GM12878 (cell line): ENCODE measurements around the gene DBN1. TPM values are rescaled to one million over a fixed set of nuclear protein-coding genes. Genes with fewer than 3 reads are reported as not detected.
A peak's percentile ranks its signal among the peaks of the same experiment; 100 is the strongest.

Source experiments
- ATAC-seq: fragments of 200-7000 bp; cut with Tn5 transposase; 3 replicates; pipeline ENCODE4 v1.9.1; 2020; ENCODE audit warnings: mild to moderate bottlenecking, moderate library complexity
- BruUV-seq: library from RNA; stranded (reverse); fragments of 400-500 nt; replicated peaks from 2 replicates; lab custom pipeline; 2021; lab: Mats Ljungman, UMichigan
- CTCF ChIA-PET: fragments of 300-600 bp; sonication (Branson Sonifier 250); formaldehyde crosslinking; extraction: SDS; loops from one replicate; lab custom pipeline; 2021; ENCODE audit warnings: inconsistent platforms; lab: Yijun Ruan, JAX
- POLR2A ChIA-PET: fragments of 350-600 bp; formaldehyde crosslinking; extraction: SDS; loops from one replicate; lab custom pipeline; 2021; ENCODE audit warnings: inconsistent platforms; lab: Charles Lee
- RAD21 ChIA-PET: fragments of 300-600 bp; sonication (Branson Sonifier 250); formaldehyde crosslinking; loops from one replicate; lab custom pipeline; 2023; ENCODE audit warnings: antibody characterized with exemption; ENCODE audit not compliant: unreplicated experiment; lab: Charles Lee
- SMC1A ChIA-PET: fragments of 300-600 bp; sonication (Branson Sonifier 250); formaldehyde crosslinking; loops from one replicate; lab custom pipeline; 2023; ENCODE audit not compliant: unreplicated experiment, uncharacterized antibody; lab: Charles Lee
- DNase-seq: peaks from one replicate; pipeline ENCODE4 v3.0.0-alpha.2; 2011; ENCODE audit warnings: low read depth, low spot score
- FAIRE-seq: peaks from 3 replicates; lab custom pipeline; 2011; peaks lifted over from hg19 to GRCh38; lab: Jason Lieb, UNC
- H2AFZ ChIP-seq: 2 replicates; pipeline ENCODE4 v1.6.0; 2011; ENCODE audit warnings: low read depth, low read length, control low read depth; ENCODE audit not compliant: control insufficient read depth
- H3K27ac ChIP-seq: 2 replicates; pipeline ENCODE4 v1.5.1; 2011; ENCODE audit warnings: control low read depth; ENCODE audit not compliant: control insufficient read depth, insufficient read depth
- H3K27me3 ChIP-seq, 2 experiments: replicated peaks in 1 of 2; 2 replicates each; pipeline versions ENCODE4 v1.6.0 to v1.6.1; 2011; ENCODE audit warnings: low read length in 1 of 2; ENCODE audit not compliant: control insufficient read depth in 2 of 2, insufficient read depth in 2 of 2
- H3K36me3 ChIP-seq, 2 experiments: 2 replicates each; pipeline ENCODE4 v1.5.1; 2011; ENCODE audit warnings: low read length in 1 of 2; ENCODE audit not compliant: control insufficient read depth in 2 of 2, insufficient read depth in 2 of 2
- H3K4me1 ChIP-seq: 2 replicates; pipeline ENCODE4 v1.6.1; 2011; ENCODE audit warnings: mild to moderate bottlenecking, low read length, moderate library complexity, mixed read lengths; ENCODE audit not compliant: control insufficient read depth, insufficient read depth
- H3K4me2 ChIP-seq: 2 replicates; pipeline ENCODE4 v1.6.0; 2011; ENCODE audit warnings: control low read depth; ENCODE audit not compliant: control insufficient read depth, insufficient read depth
- H3K4me3 ChIP-seq: fragments of 200-600 bp; sonication (generic); 2 replicates; pipeline ENCODE4 v1.5.1; 2016
- H3K79me2 ChIP-seq: 2 replicates; pipeline ENCODE4 v1.6.0; 2011; ENCODE audit warnings: low read length; ENCODE audit not compliant: control insufficient read depth, insufficient read depth
- H3K9ac ChIP-seq: 2 replicates; pipeline ENCODE4 v1.8.0; 2011; ENCODE audit warnings: low read length, control low read depth, mixed read lengths; ENCODE audit not compliant: control insufficient read depth, insufficient read depth
- H3K9me3 ChIP-seq: replicated peaks from 3 replicates; pipeline ENCODE4 v1.5.1; 2011; ENCODE audit warnings: mild to moderate bottlenecking, low read length; ENCODE audit not compliant: control insufficient read depth, insufficient read depth
- H4K20me1 ChIP-seq: 2 replicates; pipeline ENCODE4 v1.6.0; 2011; ENCODE audit not compliant: control insufficient read depth, insufficient read depth
- BHLHE40 ChIP-seq, 2 experiments: fragments of 450-650 bp in 1 of 2; IDR thresholded peaks; 2 replicates each; pipeline ENCODE4 v1.6.1; 2011 to 2017; ENCODE audit warnings: low read depth in 2 of 2, borderline replicate concordance in 1 of 2, improper control_type of control experiment in 1 of 2, low read length in 1 of 2, mild to moderate bottlenecking in 1 of 2
- DPF2 ChIP-seq: fragments of 450-650 bp; IDR thresholded peaks from 2 replicates; pipeline ENCODE4 v1.6.1; 2017; ENCODE audit warnings: mild to moderate bottlenecking
- HDGF ChIP-seq: fragments of 450-650 bp; IDR thresholded peaks from 2 replicates; pipeline ENCODE4 v1.6.1; 2016; ENCODE audit warnings: antibody characterized with exemption
- IKZF1 ChIP-seq: fragments of 450-650 bp; conservative IDR thresholded peaks from 2 replicates; pipeline ENCODE4 v1.6.1; 2017; ENCODE audit warnings: antibody characterized with exemption, mild to moderate bottlenecking
- IKZF2 ChIP-seq, 2 experiments: fragments of 450-650 bp; IDR thresholded peaks; 2 replicates each; pipeline ENCODE4 v1.6.1; 2017; ENCODE audit warnings: mild to moderate bottlenecking in 2 of 2, moderate library complexity in 2 of 2
- SMARCA5 ChIP-seq: fragments of 450-650 bp; IDR thresholded peaks from 2 replicates; pipeline ENCODE4 v1.6.1; 2017; ENCODE audit warnings: mild to moderate bottlenecking
- SPI1 ChIP-seq: IDR thresholded peaks from 2 replicates; pipeline ENCODE4 v1.6.1; 2011; ENCODE audit warnings: low read depth, mild to moderate bottlenecking, low read length, moderate library complexity, borderline replicate concordance; ENCODE audit not compliant: insufficient read depth
- SRF ChIP-seq, 2 experiments: IDR thresholded peaks; 2 replicates each; pipeline ENCODE4 v1.6.1; 2011; ENCODE audit warnings: low read depth in 2 of 2, low read length in 2 of 2, mild to moderate bottlenecking in 1 of 2, moderate library complexity in 1 of 2
- TAF1 ChIP-seq: IDR thresholded peaks from 2 replicates; pipeline ENCODE4 v1.6.1; 2011; ENCODE audit warnings: mild to moderate bottlenecking, low read depth, low read length, borderline replicate concordance
- WGBS: methylation state at CpG from one replicate; pipeline ENCODE4 v1.1.6; 2016; ENCODE audit warnings: low lambda C conversion rate; ENCODE audit not compliant: insufficient replicate concordance, insufficient coverage; ENCODE audit errors: missing lambda C conversion rate; 5-methylcytosine and 5-hydroxymethylcytosine counted together
- in situ Hi-C: fragments of 300-500 bp; cut with MboI; formaldehyde crosslinking; loops from 9 replicates; pipeline ENCODE4 v1.14.3; 2018; ENCODE audit warnings: mixed read lengths
- intact Hi-C: fragments of 100-400 bp; cut with micrococcal nuclease; formaldehyde crosslinking; loops from one replicate; pipeline ENCODE4 v1.14.2; 2022; ENCODE audit not compliant: unreplicated experiment
- polyA plus RNA-seq, 11 experiments: library from polyadenylated mRNA; depleted of rRNA in 4 of 11; unstranded in 6 of 11; stranded (reverse) in 5 of 11; fragments of >200 nt; fragmentation: Nextera tagmentation in 4 of 11; fragmentation: Illumina TruSeq in 1 of 11; extraction: Ambion mirVana in 4 of 11; extraction: Trizol in 1 of 11; gene quantifications; 1 replicate in 1 of 11; 2 replicates in 10 of 11; pipeline versions ENCODE4 v1.2.1 to v1.2.3, GENCODE V29; 2011 to 2016; ENCODE audit warnings: inconsistent platforms in 2 of 11, missing spikeins in 2 of 11, low read depth in 1 of 11
- total RNA-seq, 4 experiments: library from RNA; depleted of rRNA in 3 of 4; stranded (reverse); fragments of >200 nt in 3 of 4; fragmentation: Illumina TruSeq in 1 of 4; extraction: Trizol in 1 of 4; gene quantifications; 2 replicates each; pipeline versions ENCODE4 v1.2.1 to v1.2.3, GENCODE V29; 2013 to 2021
- TF ChIP-seq, protein P1 (sequence below): fragments of 450-650 bp; IDR thresholded peaks from 2 replicates; pipeline ENCODE4 v1.6.1; 2017; ENCODE audit warnings: mild to moderate bottlenecking, moderate library complexity
- TF ChIP-seq, protein P2 (sequence below): fragments of 450-650 bp; IDR thresholded peaks from 2 replicates; pipeline ENCODE4 v1.6.1; 2017; ENCODE audit warnings: mild to moderate bottlenecking, low read depth, inconsistent platforms; ENCODE audit not compliant: poor library complexity, severe bottlenecking
- TF ChIP-seq, protein P3 (sequence below): fragments of 450-650 bp; IDR thresholded peaks from 2 replicates; pipeline ENCODE4 v1.6.1; 2016; ENCODE audit warnings: mild to moderate bottlenecking

The DBN1 gene
- total and polyA plus RNA-seq, 10 of the 15 experiments (the other 5 are each of a cell fraction or from before 2014, with no cell fraction given): 0.18 to 81.0 (median 27.9) TPM

DNA sequence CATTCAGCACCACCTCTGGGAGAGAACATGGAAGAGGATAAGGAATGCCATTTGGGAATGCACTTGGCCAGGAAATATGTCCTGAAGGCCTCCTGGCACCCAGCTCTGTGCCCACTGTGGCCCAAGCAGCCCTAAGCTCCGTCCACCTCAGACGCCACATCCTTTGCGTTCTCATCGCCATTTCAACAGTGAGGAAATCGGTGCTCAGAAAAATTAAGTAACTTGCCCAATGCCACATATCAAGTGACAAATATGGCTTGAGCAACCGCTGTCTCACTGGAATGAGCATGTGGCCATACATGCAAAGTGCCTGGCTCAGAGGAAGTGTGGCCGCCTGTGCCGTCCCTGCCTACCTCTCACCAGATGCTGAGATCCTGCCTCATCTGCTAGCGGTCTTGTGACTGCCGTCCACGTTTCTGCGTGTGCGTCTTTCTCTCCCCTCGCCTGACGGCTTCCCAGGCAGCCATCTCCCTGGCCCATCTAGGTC is 37.2 kb upstream of the DBN1 start:
- H3K27ac ChIP-seq: peak overlapping the region; percentile 87
- peak overlapping the region; percentile 97 for H3K4me2 ChIP-seq
- H4K20me1 ChIP-seq: no peaks in the 10 kb centered on the region
- in situ Hi-C loops: no loop called here
- H2AFZ ChIP-seq: peak overlapping the region; percentile 69
- H3K9ac ChIP-seq: peak overlapping the region; percentile 90
- no peak for DNase-seq
- peaks cover 47% of the 10 kb centered on the region for H3K4me1 ChIP-seq
- peak; percentile 58 for ATAC-seq
- H3K79me2 ChIP-seq: peaks cover 45% of the 10 kb centered on the region
- 7% methylated on average over 15 of the region's 15 CpGs for WGBS
- ChIA-PET POLR2A (interaction anchor here (0.5 to 2.3 kb wide), 7 partner anchors 9 to 384 kb away, joined by 3 to 10 read pairs (median 3); partner anchors contain the start of genes PDLIM7 and TMED9), RAD21 (interaction anchor here (0.6 to 1.8 kb wide), 6 partner anchors 9 to 121 kb away, joined by 3 to 11 read pairs (median 4); partner anchors contain the start of gene PDLIM7), SMC1A (interaction anchor here (0.6 to 1.8 kb wide), 7 partner anchors 8 to 359 kb away, joined by 3 to 9 read pairs (median 4); partner anchors contain the start of gene PDLIM7), CTCF (interaction anchor here (0.9 to 6.2 kb wide), 12 partner anchors 10 to 159 kb away, joined by 3 to 38 read pairs (median 4); partner anchors contain the start of genes LMAN2, PDLIM7 and TMED9)
- intact Hi-C loops: no loop called here
- H3K4me3 ChIP-seq: peak overlapping the region; percentile 87; the same call in 1 of the 2 replicates
- no peaks in the 10 kb centered on the region for H3K9me3 ChIP-seq
- H3K27me3 ChIP-seq: no peaks in the 10 kb centered on the region
- peaks cover 16 to 37% of the 10 kb centered on the region in 2 experiments; a peak in 3 of 4 replicates for H3K36me3 ChIP-seq
- peak; percentile 79 for FAIRE-seq
- no TSS peak for BruUV-seq
- TF ChIP-seq HDGF (peak; percentile 94), IKZF1 (peak; percentile 65), SMARCA5 (0 out of 2 replicates have a peak, but pooled peaks have one; percentile 1), TAF1 (peak; percentile 23; the same call in 1 of the 2 replicates), DPF2 (0 out of 2 replicates have a peak, but pooled peaks have one; percentile 16), IKZF2 (IDR thresholded peaks at IDR 0.05) (peak in 1 of 2 experiments; percentile 34; a peak in 1 of 4 replicates), SRF (IDR thresholded peaks at IDR 0.05; ENCODE audit: low read depth in 2 of 2, low read length in 2 of 2) (peak in 1 of 2 experiments; percentile 60; a peak in 1 of 4 replicates), SPI1 (peak; percentile 20; the same call in 1 of the 2 replicates), BHLHE40 (IDR thresholded peaks at IDR 0.05; ENCODE audit: borderline replicate concordance in 1 of 2, low read depth in 2 of 2, low read length in 1 of 2) (peak; percentile 67 to 72; a peak in 2 of 4 replicates)
- TF ChIP-seq, protein P1, sequence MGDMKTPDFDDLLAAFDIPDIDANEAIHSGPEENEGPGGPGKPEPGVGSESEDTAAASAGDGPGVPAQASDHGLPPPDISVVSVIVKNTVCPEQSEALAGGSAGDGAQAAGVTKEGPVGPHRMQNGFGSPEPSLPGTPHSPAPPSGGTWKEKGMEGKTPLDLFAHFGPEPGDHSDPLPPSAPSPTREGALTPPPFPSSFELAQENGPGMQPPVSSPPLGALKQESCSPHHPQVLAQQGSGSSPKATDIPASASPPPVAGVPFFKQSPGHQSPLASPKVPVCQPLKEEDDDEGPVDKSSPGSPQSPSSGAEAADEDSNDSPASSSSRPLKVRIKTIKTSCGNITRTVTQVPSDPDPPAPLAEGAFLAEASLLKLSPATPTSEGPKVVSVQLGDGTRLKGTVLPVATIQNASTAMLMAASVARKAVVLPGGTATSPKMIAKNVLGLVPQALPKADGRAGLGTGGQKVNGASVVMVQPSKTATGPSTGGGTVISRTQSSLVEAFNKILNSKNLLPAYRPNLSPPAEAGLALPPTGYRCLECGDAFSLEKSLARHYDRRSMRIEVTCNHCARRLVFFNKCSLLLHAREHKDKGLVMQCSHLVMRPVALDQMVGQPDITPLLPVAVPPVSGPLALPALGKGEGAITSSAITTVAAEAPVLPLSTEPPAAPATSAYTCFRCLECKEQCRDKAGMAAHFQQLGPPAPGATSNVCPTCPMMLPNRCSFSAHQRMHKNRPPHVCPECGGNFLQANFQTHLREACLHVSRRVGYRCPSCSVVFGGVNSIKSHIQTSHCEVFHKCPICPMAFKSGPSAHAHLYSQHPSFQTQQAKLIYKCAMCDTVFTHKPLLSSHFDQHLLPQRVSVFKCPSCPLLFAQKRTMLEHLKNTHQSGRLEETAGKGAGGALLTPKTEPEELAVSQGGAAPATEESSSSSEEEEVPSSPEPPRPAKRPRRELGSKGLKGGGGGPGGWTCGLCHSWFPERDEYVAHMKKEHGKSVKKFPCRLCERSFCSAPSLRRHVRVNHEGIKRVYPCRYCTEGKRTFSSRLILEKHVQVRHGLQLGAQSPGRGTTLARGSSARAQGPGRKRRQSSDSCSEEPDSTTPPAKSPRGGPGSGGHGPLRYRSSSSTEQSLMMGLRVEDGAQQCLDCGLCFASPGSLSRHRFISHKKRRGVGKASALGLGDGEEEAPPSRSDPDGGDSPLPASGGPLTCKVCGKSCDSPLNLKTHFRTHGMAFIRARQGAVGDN: peak; percentile 22; the same call in 1 of the 2 replicates
- TF ChIP-seq, protein P2, sequence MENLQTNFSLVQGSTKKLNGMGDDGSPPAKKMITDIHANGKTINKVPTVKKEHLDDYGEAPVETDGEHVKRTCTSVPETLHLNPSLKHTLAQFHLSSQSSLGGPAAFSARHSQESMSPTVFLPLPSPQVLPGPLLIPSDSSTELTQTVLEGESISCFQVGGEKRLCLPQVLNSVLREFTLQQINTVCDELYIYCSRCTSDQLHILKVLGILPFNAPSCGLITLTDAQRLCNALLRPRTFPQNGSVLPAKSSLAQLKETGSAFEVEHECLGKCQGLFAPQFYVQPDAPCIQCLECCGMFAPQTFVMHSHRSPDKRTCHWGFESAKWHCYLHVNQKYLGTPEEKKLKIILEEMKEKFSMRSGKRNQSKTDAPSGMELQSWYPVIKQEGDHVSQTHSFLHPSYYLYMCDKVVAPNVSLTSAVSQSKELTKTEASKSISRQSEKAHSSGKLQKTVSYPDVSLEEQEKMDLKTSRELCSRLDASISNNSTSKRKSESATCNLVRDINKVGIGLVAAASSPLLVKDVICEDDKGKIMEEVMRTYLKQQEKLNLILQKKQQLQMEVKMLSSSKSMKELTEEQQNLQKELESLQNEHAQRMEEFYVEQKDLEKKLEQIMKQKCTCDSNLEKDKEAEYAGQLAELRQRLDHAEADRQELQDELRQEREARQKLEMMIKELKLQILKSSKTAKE: peak; percentile 37
- TF ChIP-seq, protein P3, sequence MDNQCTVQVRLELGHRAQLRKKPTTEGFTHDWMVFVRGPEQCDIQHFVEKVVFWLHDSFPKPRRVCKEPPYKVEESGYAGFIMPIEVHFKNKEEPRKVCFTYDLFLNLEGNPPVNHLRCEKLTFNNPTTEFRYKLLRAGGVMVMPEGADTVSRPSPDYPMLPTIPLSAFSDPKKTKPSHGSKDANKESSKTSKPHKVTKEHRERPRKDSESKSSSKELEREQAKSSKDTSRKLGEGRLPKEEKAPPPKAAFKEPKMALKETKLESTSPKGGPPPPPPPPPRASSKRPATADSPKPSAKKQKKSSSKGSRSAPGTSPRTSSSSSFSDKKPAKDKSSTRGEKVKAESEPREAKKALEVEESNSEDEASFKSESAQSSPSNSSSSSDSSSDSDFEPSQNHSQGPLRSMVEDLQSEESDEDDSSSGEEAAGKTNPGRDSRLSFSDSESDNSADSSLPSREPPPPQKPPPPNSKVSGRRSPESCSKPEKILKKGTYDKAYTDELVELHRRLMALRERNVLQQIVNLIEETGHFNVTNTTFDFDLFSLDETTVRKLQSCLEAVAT: 0 out of 2 replicates have a peak, but pooled peaks have one; percentile 7
